ENCODE data around the gene FAT1. TPM values are rescaled to one million over a fixed set of nuclear protein-coding genes. Genes with fewer than 3 reads are reported as not detected.

FAT1 gene
- total RNA-seq, 2 experiments from 2014 or later, result under 0.01 to 0.08 TPM

DNA sequence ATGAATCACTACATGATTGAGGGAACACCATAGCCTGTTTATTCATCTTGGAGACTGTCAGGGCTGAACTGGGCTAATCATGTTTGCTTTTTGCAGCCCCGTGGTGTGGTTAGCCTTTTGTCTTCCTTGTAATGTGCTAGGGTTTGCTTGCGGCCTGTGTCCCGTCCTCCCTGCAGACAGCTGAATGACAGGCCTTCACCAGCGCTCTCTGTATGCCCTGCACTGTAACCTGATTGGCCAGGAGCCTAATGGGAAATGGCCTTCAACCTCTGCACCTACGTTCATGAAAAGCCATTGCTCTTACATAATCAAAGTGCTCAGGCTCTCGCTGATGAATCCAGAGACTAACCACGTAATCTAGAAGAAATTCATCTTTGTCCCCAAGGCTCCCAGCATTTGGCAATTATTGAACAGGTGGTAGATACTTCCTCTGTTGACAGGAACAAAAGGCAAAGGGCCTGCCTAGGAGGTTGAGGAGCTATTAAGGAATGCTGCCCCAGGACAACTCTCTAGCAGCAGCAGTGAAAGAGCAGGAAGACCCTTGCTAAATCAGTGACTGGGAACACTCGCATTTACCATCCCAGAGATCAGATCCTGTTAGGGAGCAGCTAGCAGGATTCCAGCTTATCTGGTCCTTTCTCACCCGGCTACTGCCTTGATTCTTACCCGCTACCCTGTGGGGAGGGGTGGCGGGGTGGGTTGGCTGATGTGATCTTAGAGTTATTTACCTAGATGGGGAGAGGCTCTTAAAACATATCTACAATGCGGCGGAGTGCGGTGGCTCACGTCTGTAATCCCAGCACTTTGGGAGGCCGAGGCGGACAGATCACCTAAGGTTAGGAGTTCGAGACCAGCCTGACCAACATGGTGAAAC lies 42.3 kb upstream of the FAT1 start:
- Histone ChIP-seq H3K4me2 (ENCODE audit: low read length) (no peak overlapping the region), H3K4me1 (ENCODE audit: insufficient read depth, low read length, poor library complexity, severe bottlenecking) (no peaks in the 10 kb centered on the region), H3K9me3 (ENCODE audit: low read length) (no peaks in the 10 kb centered on the region), H3K36me3 (ENCODE audit: insufficient read depth, low read length) (no peaks in the 10 kb centered on the region), H3K27ac (ENCODE audit: low read depth, low read length, poor library complexity, severe bottlenecking) (no peak overlapping the region), H3K9me2 (ENCODE audit: insufficient read depth, low read length) (no peaks in the 10 kb centered on the region), H2AFZ (ENCODE audit: low read length) (no peak overlapping the region), H3K4me3 (ENCODE audit: low read depth, low read length, poor library complexity, severe bottlenecking) (no peak overlapping the region), H3K79me2 (ENCODE audit: insufficient read depth, low read depth, low read length) (no peaks in the 10 kb centered on the region), H4K20me1 (ENCODE audit: insufficient read depth, low read length) (no peaks in the 10 kb centered on the region)
- ChIA-PET CTCF (ENCODE audit: unreplicated experiment) (no interaction called here), POLR2A (no interaction called here)
- intact Hi-C loops (cut with micrococcal nuclease; ENCODE audit: unreplicated experiment), result no loop called here
- TF ChIP-seq, protein P1, sequence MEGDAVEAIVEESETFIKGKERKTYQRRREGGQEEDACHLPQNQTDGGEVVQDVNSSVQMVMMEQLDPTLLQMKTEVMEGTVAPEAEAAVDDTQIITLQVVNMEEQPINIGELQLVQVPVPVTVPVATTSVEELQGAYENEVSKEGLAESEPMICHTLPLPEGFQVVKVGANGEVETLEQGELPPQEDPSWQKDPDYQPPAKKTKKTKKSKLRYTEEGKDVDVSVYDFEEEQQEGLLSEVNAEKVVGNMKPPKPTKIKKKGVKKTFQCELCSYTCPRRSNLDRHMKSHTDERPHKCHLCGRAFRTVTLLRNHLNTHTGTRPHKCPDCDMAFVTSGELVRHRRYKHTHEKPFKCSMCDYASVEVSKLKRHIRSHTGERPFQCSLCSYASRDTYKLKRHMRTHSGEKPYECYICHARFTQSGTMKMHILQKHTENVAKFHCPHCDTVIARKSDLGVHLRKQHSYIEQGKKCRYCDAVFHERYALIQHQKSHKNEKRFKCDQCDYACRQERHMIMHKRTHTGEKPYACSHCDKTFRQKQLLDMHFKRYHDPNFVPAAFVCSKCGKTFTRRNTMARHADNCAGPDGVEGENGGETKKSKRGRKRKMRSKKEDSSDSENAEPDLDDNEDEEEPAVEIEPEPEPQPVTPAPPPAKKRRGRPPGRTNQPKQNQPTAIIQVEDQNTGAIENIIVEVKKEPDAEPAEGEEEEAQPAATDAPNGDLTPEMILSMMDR (conservative IDR thresholded peaks at IDR 0.05; ENCODE audit: low read length), result no peak
- TF ChIP-seq EZH2phosphoT487 (IDR thresholded peaks at IDR 0.05; ENCODE audit: borderline replicate concordance, low read depth, low read length), result no peak
- no peak for DNase-seq (ENCODE audit: low spot score)
- BruUV-seq (replicated peaks), result no TSS peak

DNA sequence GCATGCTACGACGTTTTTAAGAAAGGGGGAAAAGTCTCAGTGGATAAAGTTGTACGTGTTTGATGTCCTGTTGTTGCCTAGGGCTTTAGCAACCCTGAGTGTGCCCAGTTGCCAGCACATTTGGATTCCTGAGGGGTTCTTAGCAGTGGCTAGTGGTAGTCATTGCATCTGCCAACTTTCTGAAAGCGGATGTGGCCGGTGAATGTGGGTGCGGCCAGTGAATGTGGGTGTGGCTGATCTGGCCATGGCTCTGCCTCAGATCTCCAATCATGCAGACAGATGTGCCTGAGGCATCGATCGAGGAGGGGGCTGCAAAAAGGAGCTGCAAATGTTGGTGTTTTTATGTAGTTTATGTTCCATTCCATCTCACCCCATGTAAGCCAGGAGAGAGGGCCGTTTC lies 41.5 kb upstream of the FAT1 start:
- H3K9me3 ChIP-seq (ENCODE audit: low read length), result no peaks in the 10 kb centered on the region
- no peaks in the 10 kb centered on the region for H3K4me1 ChIP-seq (ENCODE audit: insufficient read depth, low read length, poor library complexity, severe bottlenecking)
- H4K20me1 ChIP-seq (ENCODE audit: insufficient read depth, low read length), result no peaks in the 10 kb centered on the region
- BruUV-seq (replicated peaks), result no TSS peak
- H3K9me2 ChIP-seq (ENCODE audit: insufficient read depth, low read length), result no peaks in the 10 kb centered on the region
- TF ChIP-seq, protein P1 (conservative IDR thresholded peaks at IDR 0.05; ENCODE audit: low read length), result no peak
- TF ChIP-seq EZH2phosphoT487 (IDR thresholded peaks at IDR 0.05; ENCODE audit: borderline replicate concordance, low read depth, low read length), result no peak
- no peak overlapping the region for H3K27ac ChIP-seq (ENCODE audit: low read depth, low read length, poor library complexity, severe bottlenecking)
- no peak overlapping the region for H2AFZ ChIP-seq (ENCODE audit: low read length)
- no peak overlapping the region for H3K4me2 ChIP-seq (ENCODE audit: low read length)
- POLR2A ChIA-PET, result no interaction called here
- no peak overlapping the region for H3K4me3 ChIP-seq (ENCODE audit: low read depth, low read length, poor library complexity, severe bottlenecking)
- intact Hi-C loops (cut with micrococcal nuclease; ENCODE audit: unreplicated experiment), result no loop called here
- H3K36me3 ChIP-seq (ENCODE audit: insufficient read depth, low read length), result no peaks in the 10 kb centered on the region
- DNase-seq (ENCODE audit: low spot score), result no peak
- CTCF ChIA-PET (ENCODE audit: unreplicated experiment), result no interaction called here
- H3K79me2 ChIP-seq (ENCODE audit: insufficient read depth, low read depth, low read length), result no peaks in the 10 kb centered on the region

DNA sequence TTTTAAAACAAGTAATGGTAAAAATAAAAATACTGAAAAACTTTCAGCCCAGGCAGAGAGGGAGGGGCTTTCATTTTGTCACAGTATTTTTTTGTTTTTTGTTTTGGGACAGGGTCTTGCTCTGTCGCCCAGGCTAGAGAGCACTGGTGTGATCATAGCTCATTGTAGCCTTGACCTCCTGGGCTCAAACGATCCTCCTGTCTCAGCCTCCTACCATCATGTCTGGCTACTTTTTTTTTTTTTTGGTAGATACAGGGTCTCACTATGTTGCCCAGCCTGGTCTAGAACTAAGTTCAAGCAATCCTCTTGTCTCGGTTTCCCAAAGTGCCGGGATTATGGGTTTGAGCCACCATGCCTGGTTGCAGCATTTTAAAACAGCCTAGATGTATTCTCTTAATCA lies 40.8 kb upstream of the FAT1 start:
- no peak overlapping the region for H3K27ac ChIP-seq (ENCODE audit: low read depth, low read length, poor library complexity, severe bottlenecking)
- CTCF ChIA-PET (ENCODE audit: unreplicated experiment), result no interaction called here
- H4K20me1 ChIP-seq (ENCODE audit: insufficient read depth, low read length), result no peaks in the 10 kb centered on the region
- intact Hi-C loops (cut with micrococcal nuclease; ENCODE audit: unreplicated experiment), result no loop called here
- no peak overlapping the region for H3K4me3 ChIP-seq (ENCODE audit: low read depth, low read length, poor library complexity, severe bottlenecking)
- DNase-seq (ENCODE audit: low spot score), result no peak
- POLR2A ChIA-PET, result no interaction called here
- no peaks in the 10 kb centered on the region for H3K79me2 ChIP-seq (ENCODE audit: insufficient read depth, low read depth, low read length)
- H3K36me3 ChIP-seq (ENCODE audit: insufficient read depth, low read length), result no peaks in the 10 kb centered on the region
- H3K9me3 ChIP-seq (ENCODE audit: low read length), result no peaks in the 10 kb centered on the region
- H2AFZ ChIP-seq (ENCODE audit: low read length), result no peak overlapping the region
- no peak overlapping the region for H3K4me2 ChIP-seq (ENCODE audit: low read length)
- no TSS peak for BruUV-seq (replicated peaks)
- TF ChIP-seq, protein P1 (conservative IDR thresholded peaks at IDR 0.05; ENCODE audit: low read length), result no peak
- no peak for TF ChIP-seq EZH2phosphoT487 (IDR thresholded peaks at IDR 0.05; ENCODE audit: borderline replicate concordance, low read depth, low read length)
- H3K4me1 ChIP-seq (ENCODE audit: insufficient read depth, low read length, poor library complexity, severe bottlenecking), result no peaks in the 10 kb centered on the region
- H3K9me2 ChIP-seq (ENCODE audit: insufficient read depth, low read length), result no peaks in the 10 kb centered on the region

Measured in OCI-LY7 (cell line).